NCI-H2171 treated with DMSO at 0.1 percent for 48 hours (cell line): Measurements from ENCODE around the gene NXN.
"Not testable (repeated sequence)": the region's sequence is repeated elsewhere in the genome, so short reads cannot be mapped to it uniquely, and the experiment has no call there.

Experiments used
- DNase-seq: peaks from one replicate; lab custom pipeline; 2025; lab: John Stamatoyannopoulos, UW

Gene NXN

DNA sequence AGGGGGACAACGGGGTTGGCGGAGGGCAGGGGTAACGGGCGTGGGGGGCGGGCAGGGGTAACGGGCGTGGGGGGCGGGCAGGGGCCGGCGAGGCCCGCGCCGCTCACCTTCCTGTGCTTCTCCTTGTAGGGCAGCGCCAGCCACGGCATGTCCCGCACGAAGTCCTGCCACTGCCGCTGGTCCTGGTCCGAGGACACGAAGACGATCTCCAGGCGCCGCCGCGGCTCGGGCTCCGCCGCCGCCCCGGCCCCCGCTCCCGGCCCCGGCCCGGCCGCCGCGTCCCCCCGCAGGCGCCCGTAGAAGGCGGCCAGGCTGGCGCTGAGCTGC, 401 bp downstream of the NXN start:
- no peak for DNase-seq

- no peak for DNase-seq
Measured at GRCh38 chr17:978103-979093, 1.2 kb downstream of the NXN start.

GRCh38 chr17:977166-977565, 2.4 kb downstream of the NXN start:
- no peak for DNase-seq

DNA sequence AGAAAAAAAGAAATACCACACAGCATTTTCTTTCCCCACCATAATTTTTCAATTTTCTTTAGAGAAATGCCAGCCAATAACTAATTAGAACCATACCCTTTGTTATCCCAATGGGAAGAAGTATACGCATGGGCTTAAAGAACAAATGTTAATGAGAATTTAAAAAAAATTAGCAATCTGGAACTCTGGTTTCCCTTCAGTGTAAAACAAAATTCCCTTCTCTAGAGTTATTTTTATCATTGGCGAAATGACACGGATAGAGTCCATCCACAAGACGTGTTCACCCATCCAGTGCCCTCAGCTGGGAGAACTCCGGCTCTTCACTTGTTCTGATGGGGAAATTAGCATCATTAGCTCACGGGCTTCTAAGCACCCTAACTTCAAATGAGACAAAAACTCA, 3.3 kb downstream of the NXN start:
- DNase-seq: no peak

DNA sequence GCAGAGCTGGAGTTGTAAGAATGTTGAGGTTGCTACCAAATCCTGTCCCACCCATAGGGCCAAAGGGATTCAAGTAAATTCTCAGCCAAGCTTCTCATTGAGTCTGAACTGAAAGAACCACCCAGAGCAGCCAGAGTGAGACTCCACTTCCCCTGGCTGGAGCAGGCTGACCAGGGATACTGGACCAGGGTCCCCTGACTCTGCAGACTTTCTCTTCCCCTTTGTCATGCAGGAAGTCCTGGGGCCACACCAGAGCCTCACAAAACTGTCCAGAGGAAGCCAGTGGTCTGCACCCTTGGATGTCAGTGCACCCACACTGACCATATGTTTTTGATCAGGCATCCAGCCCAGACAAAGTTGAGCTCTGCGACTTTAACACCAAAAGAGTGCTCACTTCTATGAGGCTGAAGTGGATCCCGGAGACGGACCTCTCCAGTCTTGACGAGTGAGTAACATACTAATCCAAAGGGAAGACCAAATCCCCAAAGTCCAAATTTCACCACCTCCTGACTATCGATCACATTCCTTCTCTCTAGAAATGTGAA, 4.1 kb downstream of the NXN start:
- DNase-seq: no peak

- DNase-seq: not testable (repeated sequence)
Measured at GRCh38 chr17:974778-975177, 4.8 kb downstream of the NXN start.

GRCh38 chr17:973053-973452, 6.5 kb downstream of the NXN start:
- no peak for DNase-seq

GRCh38 chr17:971861-972260, 7.7 kb downstream of the NXN start:
- DNase-seq: not testable (repeated sequence)

DNA sequence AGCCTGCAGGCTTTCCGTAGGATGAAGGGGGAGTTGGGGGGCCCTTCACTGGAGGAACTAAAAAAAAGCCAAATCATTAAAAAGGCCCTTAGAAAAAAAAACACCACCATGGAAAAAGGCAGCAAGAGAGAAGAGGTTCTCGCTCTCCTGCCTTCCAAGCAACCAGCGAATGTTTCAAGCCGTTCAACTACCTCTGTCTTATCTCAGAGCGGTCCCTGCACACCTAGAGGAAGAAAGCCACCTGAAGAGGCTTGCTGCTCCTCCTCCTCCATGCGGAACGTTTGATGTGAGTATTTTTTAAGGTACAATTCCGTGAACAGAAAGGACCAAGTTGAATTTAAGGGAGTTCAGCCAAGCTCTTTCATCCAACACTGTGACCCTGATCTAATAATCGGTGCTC, 9.2 kb downstream of the NXN start:
- no peak for DNase-seq

DNA sequence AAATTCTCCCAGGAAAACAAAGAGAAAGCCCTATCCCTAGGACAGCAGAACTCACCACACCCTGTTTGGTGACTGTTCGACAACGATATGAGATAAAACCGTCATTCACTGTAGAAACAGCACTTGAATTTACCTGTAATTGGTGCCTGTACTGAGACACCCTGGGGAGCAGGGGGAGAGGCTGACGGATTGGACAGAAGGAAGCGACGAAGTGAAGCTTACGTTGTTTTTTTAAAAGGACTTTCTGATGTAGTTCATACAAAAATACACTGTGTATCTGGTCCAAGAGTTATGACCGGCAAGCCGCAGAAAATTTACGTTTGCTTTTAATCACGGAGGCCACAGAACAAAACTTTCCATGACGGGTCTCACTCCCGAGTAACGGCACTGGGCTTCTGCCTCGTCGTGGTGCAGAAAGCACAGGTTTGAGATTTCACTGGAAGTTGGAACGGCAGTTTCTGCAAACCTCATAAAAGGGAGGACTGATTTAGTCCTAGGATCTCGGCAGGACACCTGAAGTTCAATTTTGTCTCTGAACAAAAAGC, 9.7 kb downstream of the NXN start:
- no peak for DNase-seq

DNA sequence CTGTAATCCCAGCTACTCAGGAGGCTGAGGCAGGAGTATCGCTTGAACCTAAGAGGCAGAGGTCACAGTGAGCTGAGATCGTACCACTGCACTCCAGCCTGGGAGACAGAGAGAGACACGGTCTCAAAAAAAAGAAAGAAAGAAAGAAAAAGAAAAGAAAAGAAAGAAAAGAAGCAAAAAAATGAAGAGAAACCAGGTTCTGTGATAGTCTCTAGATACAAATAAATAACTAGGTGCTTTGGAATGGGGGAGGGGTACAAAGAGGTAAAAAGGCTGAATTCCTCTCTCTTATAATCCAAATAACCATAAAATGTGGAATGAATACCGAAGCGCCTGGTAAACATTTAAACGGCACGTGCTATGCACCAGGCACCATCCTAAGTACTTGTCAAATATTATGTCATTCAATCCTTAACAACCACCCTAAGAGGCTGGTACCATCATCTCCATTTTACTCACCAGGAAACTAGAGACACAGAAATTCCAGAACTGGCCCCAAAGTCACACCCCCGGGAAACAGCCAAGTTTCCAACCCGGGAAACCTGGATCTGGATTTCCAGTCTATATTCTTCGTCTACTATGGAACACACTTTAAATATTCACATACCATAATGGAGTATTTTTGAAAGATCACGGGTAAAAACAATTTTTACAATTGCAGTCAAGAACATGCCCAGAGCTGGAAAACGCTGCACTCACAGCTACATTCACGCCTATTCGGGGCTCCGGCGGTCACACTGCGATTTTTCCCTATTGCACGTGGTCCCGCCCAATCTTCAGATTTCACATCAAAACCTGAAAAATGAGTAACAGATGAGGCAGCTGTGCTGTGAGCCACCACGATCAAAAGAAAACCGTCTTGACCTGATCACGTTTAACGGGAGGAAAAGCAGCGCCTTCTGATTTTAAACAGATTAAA, 10.5 kb downstream of the NXN start:
- no peak for DNase-seq

GRCh38 chr17:967122-967521, 12.5 kb downstream of the NXN start:
- no peak for DNase-seq

GRCh38 chr17:965311-965989, 14.1 kb downstream of the NXN start:
- no peak for DNase-seq

GRCh38 chr17:964876-965275, 14.7 kb downstream of the NXN start:
- DNase-seq: no peak

GRCh38 chr17:962670-963069, 16.9 kb downstream of the NXN start:
- no peak for DNase-seq

DNA sequence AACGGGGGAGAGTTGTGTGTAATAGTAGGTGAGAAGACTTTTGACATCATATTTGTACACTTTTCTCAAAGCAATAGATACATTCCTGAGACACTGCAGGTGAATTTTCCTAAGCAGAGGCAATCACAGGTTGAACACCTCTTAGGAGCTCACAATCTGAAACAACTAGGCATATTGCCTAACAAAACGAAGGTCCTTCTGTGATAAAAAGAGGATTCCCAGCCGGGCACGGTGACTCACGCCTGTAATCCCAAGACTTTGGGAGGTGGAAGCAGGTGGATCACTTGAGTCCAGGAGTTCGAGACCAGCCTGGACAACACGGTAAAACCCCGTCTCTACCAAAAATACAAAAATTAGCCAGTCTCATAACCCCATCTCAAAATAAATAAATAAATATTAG, 17.4 kb downstream of the NXN start:
- no peak for DNase-seq

GRCh38 chr17:958712-959451, 20.7 kb downstream of the NXN start:
- no peak for DNase-seq

GRCh38 chr17:957856-958421, 21.6 kb downstream of the NXN start:
- no peak for DNase-seq

DNA sequence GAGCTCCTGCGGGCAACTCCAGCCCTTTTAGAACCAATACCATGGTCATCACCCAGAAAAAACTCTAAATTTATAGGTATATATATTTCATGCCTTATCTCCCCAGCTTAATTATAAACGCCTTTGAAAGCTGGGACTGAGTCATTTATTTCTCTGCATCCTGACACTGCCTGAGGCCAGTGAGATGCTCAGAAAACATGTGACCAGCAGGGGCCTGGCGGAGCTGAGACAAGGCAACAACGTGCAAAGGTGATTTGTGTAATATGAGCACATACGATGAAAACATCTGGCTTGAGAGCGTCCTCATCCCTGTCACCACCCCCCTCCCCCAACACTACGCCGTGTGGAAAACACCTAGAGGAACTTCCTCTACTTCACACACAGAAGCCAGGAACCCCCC, 22.7 kb downstream of the NXN start:
- no peak for DNase-seq

GRCh38 chr17:954431-955164, 25.0 kb downstream of the NXN start:
- no peak for DNase-seq
